NCI-H1694 (cell line): ENCODE data around the gene TBC1D3B.
"Not testable (repeated sequence)": the region's sequence is repeated elsewhere in the genome, so short reads cannot be mapped to it uniquely, and the experiment has no call there.

Source experiments
- DNase-seq: peaks from one replicate; lab custom pipeline; 2025; lab: John Stamatoyannopoulos, UW

The TBC1D3B gene

DNA sequence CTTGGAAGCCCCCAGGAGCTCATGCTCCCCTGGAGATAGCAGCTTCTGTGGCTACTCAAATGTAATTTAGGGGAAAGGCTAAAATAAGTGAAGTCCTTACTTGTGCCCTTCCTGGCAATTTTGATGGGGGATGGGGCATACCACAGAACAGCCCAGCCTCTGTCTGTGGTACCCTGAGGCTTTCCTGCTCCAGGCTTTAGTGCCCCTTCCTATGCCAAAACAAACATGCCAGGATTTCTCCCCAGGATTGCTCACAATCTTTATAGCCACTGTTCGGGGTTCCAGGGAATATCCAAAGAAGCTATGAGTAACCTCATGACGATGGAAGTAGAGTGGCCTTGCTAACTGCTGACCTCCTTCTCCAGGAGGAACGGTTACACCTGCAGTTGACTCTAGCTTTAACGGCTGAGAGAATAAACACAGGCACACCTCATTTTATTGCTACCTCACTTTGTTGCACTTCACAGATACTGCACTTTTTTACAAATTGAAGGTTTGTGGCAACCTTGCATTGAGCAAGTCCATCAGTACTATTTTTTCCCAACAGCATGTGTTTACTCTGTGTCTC is 47.9 kb downstream of the TBC1D3B start:
- DNase-seq: no peak

- no peak for DNase-seq
Observed at GRCh38 chr17:36127911-36128310, 48.5 kb downstream of the TBC1D3B start.

DNA sequence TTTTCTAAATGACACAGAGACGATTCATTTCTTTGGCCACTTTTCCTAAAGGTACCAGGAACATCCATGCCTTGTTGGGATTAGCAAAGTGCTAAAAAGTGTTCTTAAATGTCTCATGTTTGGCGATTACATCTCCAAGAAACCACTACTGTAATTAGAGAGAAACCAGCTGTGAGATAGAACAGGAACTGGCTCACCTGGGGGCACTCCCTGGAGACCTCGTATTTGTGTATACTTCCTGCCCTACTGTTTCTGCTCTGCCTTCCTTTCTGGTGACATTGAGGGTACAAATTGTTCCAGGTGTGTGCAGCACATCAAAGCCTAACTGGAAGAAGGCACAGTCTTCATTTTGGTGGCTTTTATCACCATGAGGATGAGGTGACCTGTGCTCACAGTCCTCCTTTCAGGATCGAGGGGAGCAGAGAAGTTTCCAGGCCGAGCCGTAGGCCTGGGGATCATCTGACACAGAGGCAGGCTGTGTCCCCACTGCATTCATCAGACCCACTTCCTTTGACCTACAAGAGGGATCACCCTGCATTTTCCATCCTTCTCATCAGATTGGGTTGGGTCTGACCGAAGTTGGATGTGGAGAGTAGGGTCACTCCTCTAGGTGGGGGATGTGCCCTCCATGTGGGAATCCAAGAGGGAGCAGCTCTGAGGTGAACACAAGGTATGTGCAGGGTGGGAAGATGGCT is 49.1 kb downstream of the TBC1D3B start:
- no peak for DNase-seq

DNA sequence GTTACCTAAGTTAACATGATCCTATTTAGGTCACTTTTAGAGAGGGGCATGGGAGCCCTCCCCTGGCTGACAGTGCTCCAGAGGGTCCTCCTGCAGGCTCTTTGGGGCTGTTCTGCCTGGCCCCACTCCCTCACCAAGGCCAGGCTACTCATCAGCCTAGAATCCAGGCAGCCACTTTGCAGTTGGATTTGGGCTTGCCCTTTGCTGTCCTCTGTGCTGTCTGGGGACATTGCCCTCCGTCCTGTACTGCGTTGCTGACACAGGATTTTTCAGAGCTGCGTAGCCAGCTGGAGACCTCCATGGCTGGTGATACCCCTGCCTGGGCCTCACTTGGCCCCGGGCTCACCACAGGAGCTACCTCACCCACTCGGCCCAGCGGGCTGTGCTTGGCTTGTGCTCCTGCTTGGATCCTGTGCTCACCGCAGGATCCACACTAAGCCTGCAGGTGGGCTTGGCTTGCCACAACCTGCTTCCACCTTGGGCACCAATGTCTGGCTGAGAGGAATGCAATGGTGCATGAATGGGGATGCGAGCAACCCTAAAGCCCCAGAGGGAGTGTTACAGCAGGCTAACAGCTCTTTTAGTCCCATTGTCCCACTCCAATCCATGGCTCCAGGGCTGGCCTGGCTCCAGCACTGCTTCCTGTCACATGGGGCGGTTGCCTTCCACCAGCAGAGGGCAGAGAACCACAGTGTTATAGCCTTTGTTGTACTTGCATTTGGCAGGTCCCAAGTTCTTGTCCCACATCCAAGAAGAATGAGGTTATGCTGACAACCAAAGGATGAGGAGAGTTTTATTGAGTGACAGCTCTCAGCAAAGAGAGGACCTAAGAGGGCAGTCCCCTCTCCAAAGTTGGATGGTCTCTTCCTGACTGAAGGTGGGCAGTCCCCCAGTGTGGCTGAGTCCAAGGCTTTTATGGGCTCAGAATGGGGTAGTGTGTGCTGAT is 51.3 kb downstream of the TBC1D3B start:
- no peak for DNase-seq

- no peak for DNase-seq
Observed at GRCh38 chr17:36123431-36123830, 53.0 kb downstream of the TBC1D3B start.

DNA sequence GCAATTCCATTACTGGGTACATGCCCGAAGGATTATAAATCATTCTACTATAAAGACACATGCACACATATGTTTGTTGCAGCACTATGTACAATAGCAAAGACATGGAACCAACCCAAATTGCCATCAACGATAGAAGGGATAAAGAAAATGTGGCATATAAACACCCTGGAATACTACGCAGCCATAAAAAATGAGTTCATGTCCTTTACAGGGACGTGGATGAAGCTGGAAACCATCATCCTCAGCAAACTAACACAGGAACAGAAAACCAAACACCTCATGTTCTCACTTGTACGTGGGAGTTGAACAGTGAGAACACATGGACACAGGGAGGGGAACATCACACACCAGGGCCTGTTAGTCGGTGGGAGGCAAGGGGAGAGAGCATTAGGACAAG is 55.3 kb downstream of the TBC1D3B start:
- DNase-seq: not testable (repeated sequence)

DNA sequence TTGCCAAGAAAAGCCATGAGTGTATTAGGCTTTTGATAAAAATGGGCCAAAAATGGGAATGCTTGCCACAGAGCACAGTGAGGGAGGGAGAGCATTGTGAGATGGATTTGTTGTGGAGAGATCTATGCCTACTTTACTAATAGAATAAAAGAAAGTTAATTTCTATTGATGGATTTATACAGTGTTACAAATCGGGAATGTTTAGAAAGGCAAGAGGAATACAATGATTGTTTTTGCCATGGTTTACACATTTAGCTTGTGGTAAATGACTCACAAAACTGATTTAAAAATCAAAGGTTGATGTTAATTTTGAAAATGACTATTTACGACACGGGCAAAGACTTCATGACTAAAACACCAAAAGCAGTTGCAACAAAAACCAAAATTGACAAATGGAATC is 56.2 kb downstream of the TBC1D3B start:
- DNase-seq: no peak

- DNase-seq: no peak
Observed at GRCh38 chr17:36118477-36119353, 57.7 kb downstream of the TBC1D3B start.

- no peak for DNase-seq
Observed at GRCh38 chr17:36117505-36118382, 58.7 kb downstream of the TBC1D3B start.
